Stimulated activated naive CD8-positive, alpha-beta T cell treated with anti-CD3 and anti-CD28 coated beads, Interleukin-15, Interleukin-2, amounts not matched to agents 100 U/mL and 50 U/mL, for 24 hours (primary cell): Measurements from ENCODE around the gene FITM1.

Experiments
- ATAC-seq: fragments of 150-1000 bp; cut with Tn5 transposase; one replicate; pipeline ENCODE4 v1.10.0; 2021
- DNase-seq: peaks from one replicate; pipeline ENCODE4 v3.0.0; 2021

Gene FITM1

DNA sequence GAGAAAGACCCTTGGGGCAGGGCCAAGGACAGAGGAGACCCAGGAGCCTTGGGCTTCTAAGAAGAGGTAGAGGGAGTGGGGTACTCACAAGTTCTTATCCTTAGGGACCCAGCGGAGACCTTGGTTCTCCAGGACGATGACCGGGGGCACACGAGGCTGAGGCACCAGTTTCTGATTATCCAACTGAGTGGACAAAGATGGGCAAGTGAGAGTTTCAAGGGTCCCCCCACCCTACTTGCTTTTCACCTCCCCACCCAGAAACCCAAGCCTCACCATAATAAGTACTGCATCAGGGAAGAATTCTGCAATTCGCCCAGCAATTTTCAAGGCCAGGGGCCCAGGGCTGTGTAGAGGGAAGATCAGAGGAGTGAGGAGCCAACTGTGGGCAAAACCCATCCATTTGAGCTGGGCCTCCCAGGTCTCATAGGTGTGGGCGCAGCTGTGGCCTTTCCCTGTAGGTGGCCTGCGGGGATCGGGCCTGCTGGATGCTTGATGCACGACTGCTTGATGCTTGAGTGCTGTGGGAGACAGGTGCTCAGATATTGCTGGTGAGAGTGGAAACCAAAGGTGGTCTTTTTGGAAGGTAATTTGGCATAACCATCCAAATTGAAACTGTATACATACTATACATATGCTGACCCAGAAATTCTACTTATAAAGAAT, 8.9 kb downstream of the FITM1 start:
- no peak for ATAC-seq
- DNase-seq, result peak; percentile 44

GRCh38 chr14:24141097-24141880, 10.8 kb downstream of the FITM1 start, which contains the start of gene EMC9:
TSS of gene EMC9 (minus strand) at chr14:24141591. CDS start at chr14:24141304, 287 bp downstream.
- peak; percentile 89 for ATAC-seq

DNA sequence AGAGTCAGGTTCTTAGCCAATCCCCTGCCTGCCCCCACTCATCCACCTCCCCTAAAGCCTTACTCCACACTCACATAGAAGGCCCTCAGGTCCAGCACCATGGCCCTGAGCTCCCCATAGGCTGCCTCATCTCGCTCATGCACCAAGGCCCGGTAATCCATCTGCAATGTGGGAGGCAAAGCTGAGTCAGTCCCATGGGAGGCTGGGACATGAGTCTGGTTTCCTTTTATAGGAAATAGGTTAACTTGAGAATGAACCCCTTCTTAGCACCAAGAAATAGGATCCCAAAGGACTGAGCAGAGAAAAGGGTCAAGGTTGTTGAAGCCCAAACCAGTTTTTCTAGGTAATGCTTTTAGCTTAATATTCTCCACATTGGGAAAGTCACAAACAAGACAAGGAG, 13.1 kb downstream of the FITM1 start:
- no peak for ATAC-seq

More at GRCh38 chr14:24141097-24141880, 10.8 kb downstream of the FITM1 start, which contains the start of gene EMC9:
- DNase-seq, result peak; percentile 99

DNA sequence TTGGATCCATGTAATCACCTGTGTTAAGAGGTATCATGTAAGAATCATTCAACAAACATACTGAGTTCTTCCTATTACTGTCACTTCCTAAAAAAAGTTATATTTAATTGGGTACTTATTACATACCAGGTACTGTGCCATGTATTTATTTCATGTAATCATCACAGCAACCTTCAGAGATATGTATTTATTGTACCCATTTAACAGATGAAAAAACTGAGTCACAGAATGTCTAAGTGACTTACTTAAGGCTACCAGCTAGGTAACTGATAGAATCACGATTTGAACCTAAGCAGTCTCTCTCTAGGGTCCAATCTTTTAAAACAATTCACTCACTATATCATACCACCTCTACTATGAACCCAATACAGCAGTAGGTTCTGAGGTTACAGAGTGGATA, 14.0 kb downstream of the FITM1 start:
- DNase-seq (no peak), ATAC-seq (no peak)

More for the DNA sequence above, 13.1 kb downstream of the FITM1 start:
- DNase-seq, result no peak

- ATAC-seq (no peak), DNase-seq (no peak)
Measured at GRCh38 chr14:24145219-24145618, 14.8 kb downstream of the FITM1 start.

DNA sequence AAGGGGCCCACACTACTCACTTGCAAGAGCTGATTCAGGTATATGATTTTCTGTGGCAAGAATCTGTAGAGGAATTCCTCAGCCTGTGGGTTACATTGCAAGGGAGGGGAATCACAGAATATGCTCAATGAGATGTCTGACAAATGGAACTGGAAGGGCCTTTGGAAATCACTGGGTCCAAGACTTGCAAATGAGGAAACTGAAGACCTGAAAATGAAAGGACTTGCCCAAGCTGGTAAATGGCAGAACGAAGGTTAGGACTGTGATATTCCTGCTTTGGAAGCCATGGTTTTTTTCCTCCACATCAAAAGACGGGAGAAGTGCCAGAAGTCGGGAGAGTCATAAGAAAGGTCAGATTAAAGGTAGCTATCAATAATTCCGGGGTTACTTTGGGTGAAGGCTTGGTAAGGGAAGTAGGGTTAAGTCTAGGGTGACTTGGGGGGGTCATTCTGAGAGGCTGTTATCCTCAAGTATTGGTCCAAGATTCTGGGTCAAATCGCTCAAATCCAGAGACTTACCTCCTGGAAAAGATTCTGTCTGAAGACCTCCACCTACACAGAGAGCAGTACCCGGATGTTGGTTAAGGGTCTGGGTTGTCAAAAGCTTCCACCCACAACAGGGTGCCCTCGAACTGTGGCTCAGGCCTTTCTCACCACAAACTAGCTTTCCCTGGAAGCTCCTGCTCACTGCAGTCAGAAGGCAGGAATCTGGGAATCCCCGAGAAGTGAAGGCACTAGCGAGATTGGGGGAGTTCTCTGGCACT, 15.4 kb downstream of the FITM1 start:
- ATAC-seq, result no peak
- DNase-seq, result no peak

DNA sequence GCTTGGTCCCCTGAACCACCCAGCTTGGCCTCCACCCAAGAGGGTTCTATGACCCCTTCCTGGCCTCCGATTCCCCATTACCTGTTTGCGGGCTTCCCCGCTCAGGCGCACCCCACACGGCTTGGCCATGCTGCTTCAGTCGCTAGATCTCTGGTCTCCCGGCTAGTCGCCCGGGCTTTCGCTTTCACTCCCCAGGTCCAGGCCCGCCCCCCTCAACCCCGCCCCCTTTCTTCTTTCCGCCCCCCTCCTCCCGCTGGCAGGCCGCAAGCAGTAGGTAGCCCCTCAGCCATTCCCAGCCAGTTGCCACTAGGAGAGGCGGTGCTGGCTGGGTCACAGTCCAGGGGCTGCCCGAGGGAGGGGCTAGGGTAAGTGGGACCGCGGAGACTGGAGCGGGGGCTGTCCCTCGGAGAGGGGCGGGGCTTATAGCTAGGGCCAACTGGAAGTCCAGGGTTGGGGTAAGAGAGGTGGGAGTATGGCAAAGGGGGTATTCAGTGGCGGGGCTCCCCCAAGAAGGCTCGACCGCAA, 16.1 kb downstream of the FITM1 start, which contains the start of gene PSME2:
Gene PSME2, minus strand, starts transcription at position 158 of the 525 bp plus-strand sequence. Its CDS starts 29 bp downstream, at position 129.
- DNase-seq (peak; percentile 97), ATAC-seq (peak; percentile 84)

DNA sequence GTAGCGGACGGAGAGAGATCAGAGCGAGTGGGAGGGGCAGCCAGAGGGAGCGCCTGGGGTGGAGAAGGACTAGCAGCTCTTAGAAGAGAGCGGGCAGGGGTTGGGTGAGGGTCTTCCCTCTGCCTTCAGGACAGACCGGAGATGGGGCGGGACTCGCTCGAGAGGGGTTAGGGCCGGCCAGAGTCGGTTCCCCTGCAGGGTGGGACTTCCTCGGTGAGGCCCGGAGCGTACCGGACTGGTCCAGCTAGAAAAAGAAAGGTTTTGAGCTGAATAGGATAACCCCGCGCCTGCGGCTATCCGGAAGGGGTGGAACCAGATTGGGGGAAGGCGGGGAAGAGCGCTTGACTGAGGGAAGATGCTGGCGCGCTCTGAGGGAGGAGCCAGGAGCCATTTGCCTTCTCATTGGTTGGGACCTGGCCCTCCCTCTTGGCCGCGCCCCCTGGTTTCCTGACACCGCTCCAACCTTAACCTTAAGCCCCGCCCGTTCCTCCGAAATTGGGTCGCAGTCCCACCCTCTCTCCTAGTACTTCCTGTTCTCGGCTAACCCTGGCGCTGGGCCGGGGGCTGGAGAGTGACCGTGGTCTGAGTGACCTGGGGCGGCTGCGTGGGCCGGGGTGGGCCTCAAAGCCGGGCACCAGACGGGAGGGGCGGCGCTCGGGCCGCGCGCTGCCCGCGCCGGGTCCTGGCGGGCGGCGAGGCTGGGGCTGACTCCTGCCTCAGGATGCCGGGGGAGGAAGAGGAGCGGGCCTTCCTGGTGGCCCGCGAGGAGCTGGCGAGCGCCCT, 16.7 kb downstream of the FITM1 start, which contains the start of gene RNF31:
Gene RNF31, plus strand, starts transcription at position 521 of the 783 bp plus-strand sequence. Its CDS starts 201 bp downstream, at position 722.
- ATAC-seq (peak; percentile 88), DNase-seq (peak; percentile 98)

- DNase-seq, result no peak
- ATAC-seq, result no peak
Measured at GRCh38 chr14:24147761-24148428, 17.4 kb downstream of the FITM1 start.

GRCh38 chr14:24149302-24149969, 19.0 kb downstream of the FITM1 start:
- ATAC-seq, result no peak
- no peak for DNase-seq

GRCh38 chr14:24150061-24150460, 19.6 kb downstream of the FITM1 start:
- DNase-seq, result no peak
- no peak for ATAC-seq

- DNase-seq, result no peak
- no peak for ATAC-seq
Measured at GRCh38 chr14:24150567-24150966, 20.1 kb downstream of the FITM1 start.

DNA sequence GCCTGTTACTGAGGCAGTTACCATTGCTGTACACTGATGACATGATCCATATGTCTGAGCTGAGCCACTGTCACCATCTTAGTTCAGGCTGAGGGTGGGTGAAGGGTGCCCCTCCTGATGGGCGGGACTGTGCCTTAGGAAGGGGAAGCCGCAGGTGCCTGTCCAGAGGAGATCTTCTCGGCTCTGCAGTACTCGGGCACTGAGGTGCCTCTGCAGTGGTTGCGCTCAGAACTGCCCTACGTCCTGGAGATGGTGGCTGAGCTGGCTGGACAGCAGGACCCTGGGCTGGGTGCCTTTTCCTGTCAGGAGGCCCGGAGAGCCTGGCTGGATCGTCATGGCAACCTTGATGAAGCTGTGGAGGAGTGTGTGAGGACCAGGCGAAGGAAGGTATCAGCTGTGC, 20.5 kb downstream of the FITM1 start:
- DNase-seq, result no peak
- ATAC-seq, result no peak

DNA sequence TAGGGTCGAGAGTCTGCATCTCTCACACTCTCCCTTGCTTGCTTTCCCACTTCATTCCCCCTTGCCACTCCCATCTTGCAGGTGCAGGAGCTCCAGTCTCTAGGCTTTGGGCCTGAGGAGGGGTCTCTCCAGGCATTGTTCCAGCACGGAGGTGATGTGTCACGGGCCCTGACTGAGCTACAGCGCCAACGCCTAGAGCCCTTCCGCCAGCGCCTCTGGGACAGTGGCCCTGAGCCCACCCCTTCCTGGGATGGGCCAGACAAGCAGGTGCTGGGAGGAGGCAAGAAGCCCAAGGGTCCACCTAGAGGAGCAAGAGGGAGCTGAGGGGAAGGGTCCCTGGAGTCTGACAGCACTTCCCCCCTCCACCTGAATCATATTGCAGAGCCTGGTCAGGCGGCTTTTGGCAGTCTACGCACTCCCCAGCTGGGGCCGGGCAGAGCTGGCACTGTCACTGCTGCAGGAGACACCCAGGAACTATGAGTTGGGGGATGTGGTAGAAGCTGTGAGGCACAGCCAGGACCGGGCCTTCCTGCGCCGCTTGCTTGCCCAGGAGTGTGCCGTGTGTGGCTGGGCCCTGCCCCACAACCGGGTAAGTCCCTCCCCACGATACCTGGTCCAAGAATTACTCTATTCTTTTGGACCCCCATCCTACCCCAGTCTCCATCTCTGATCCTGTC, 21.1 kb downstream of the FITM1 start:
- no peak for DNase-seq
- no peak for ATAC-seq

GRCh38 chr14:24155100-24155499, 24.6 kb downstream of the FITM1 start:
- DNase-seq, result no peak
- ATAC-seq, result no peak

DNA sequence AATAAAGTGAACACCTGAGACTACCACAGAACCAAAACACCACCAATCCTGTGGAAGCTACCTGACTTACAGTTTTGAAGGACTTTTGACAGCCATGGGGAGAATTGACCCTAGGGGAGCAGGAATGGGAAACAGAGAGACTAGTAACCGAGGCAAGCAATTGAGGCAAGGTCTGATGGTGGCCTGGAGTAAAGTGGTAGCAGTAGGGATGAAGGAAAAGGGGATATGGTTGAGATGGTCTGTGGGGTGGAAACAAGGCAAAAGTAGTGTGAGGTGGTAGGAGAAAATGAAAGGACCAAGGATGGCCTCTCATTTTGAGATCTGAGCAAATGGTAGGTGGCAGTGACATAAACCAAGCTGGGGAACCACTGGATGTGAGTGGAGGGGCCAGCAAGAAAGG, 26.4 kb downstream of the FITM1 start:
- ATAC-seq (no peak), DNase-seq (no peak)

GRCh38 chr14:24157331-24157730, 26.9 kb downstream of the FITM1 start:
- ATAC-seq, result no peak
- DNase-seq, result no peak

- ATAC-seq (no peak), DNase-seq (no peak)
Measured at GRCh38 chr14:24159777-24160498, 29.5 kb downstream of the FITM1 start.

DNA sequence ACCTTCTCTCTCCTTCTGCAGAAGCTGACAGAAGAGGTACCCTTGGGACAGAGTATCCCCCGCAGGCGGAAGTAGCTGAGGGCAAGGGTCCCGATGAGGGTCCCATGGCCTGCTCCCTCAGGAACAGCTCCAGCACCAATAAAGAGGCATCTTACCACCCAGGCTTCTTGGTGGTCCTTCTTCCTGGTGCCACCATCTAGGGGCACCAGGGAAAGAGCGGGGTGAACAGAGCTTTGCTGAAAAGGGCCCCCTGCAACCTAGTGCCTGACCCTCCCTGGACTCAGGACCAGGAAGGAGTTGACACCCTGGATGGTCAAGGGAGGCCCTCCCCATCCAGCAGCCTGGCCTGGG, 30.0 kb downstream of the FITM1 start:
- ATAC-seq (no peak), DNase-seq (no peak)
